Right lobe of liver (tissue), 4 donors: Measurements from ENCODE around the gene KCNMA1.

Experiments used
- CTCF ChIP-seq, 4 donors: fragments of 200-600 bp in 3 of 4; fragments of 450-650 bp in 1 of 4; IDR thresholded peaks; one replicate each; pipeline versions ENCODE4 v1.5.1 to v1.8.0; 2016 to 2022; ENCODE audit warnings: antibody characterized with exemption in 4 of 4, mild to moderate bottlenecking in 2 of 4
- POLR2A ChIP-seq: fragments of 450-650 bp; IDR thresholded peaks from one replicate; pipeline ENCODE4 v1.6.1; 2017; ENCODE audit warnings: antibody characterized with exemption, mild to moderate bottlenecking
- donor health status: DM: no; HTN: no; CAD: no.
- donor health status: DM: no; HTN: no; CAD: no.
- donor health status: DM: no; HTN: yes; CAD: no.

GRCh38 chr10:77149001-77149400 lies 488.6 kb downstream of the KCNMA1 start:
- TF ChIP-seq CTCF (IDR thresholded peaks at IDR 0.05) (no peak), POLR2A (no peak)
